Left lung (tissue), 10 donors: ENCODE data around the gene STAMBPL1. TPM values are rescaled to one million over a fixed set of nuclear protein-coding genes. Genes with fewer than 3 reads are reported as not detected.

Source experiments
- ATAC-seq: fragments of 200-7000 bp; cut with Tn5 transposase; one replicate; pipeline ENCODE4 v1.9.1; 2020; ENCODE audit warnings: moderate library complexity
- DNase-seq, 4 donors: peaks; one replicate each; pipeline ENCODE4 v3.0.0-alpha.2; 2013 to 2020
- H3K27ac ChIP-seq, 2 donors: fragments of 200-600 bp; sonication (generic) in 1 of 2; one replicate each; pipeline versions ENCODE4 v1.5.0 to v1.8.0; 2020 to 2021
- H3K27me3 ChIP-seq, 2 donors: fragments of 200-600 bp; sonication (generic) in 1 of 2; one replicate each; pipeline versions ENCODE4 v1.5.0 to v1.8.0; 2020 to 2021
- H3K36me3 ChIP-seq, 2 donors: fragments of 200-600 bp; sonication (generic) in 1 of 2; one replicate each; pipeline versions ENCODE4 v1.5.0 to v1.8.0; 2020 to 2021
- H3K4me1 ChIP-seq, 2 donors: fragments of 200-600 bp; one replicate each; pipeline ENCODE4 v1.8.0; 2021
- H3K4me3 ChIP-seq, 2 donors: fragments of 200-600 bp; sonication (generic) in 1 of 2; one replicate each; pipeline versions ENCODE4 v1.5.0 to v1.8.0; 2020 to 2021; ENCODE audit warnings: mild to moderate bottlenecking in 1 of 2
- H3K9me3 ChIP-seq, 2 donors: fragments of 200-600 bp; sonication (generic) in 1 of 2; one replicate each; pipeline versions ENCODE4 v1.5.0 to v1.8.0; 2020 to 2021
- CTCF ChIP-seq, 2 donors: fragments of 200-600 bp; sonication (generic) in 1 of 2; IDR thresholded peaks; one replicate each; pipeline versions ENCODE4 v1.5.0 to v1.8.0; 2021; ENCODE audit warnings: antibody characterized with exemption in 2 of 2
- intact Hi-C, 2 donors: fragments of 100-400 bp; cut with DNase I; formaldehyde crosslinking; loops; one replicate each; pipeline versions ENCODE4 v1.11.2 to v1.14.2; 2022
- polyA plus RNA-seq, 6 donors: library from polyadenylated mRNA; unstranded; fragments of 120-200 nt; gene quantifications; one replicate each; pipeline ENCODE4 v1.2.1, GENCODE V29; 2013; ENCODE audit not compliant: insufficient read length in 6 of 6
- total RNA-seq, 2 donors: library from RNA; stranded (reverse); fragmentation: NEBNext Ultra II Directional; extraction: Animal tissue kit (Norgen Biotek cat#: 25700); gene quantifications; one replicate each; pipeline ENCODE4 v1.2.1, GENCODE V29; 2021
- donor health status: DM: no; HTN: yes; CAD: no.
- donor health status: DM: no; HTN: no; CAD: no.

STAMBPL1 gene
- total and polyA plus RNA-seq, 8 donors: 7.5 to 13.4 (median 11.4) TPM

GRCh38 chr10:88936656-88937055 is 56.6 kb downstream of the STAMBPL1 start:
- no peak for TF ChIP-seq CTCF (IDR thresholded peaks at IDR 0.05)
- intact Hi-C loops: loop anchor here in 1 of 2 donors (5.0 kb wide), 2 partner anchors 51 to 281 kb away; no protein-coding TSS in a partner anchor
- H3K27me3 ChIP-seq: no peaks in the 10 kb centered on the region
- DNase-seq: no peak
- H3K9me3 ChIP-seq: no peaks in the 10 kb centered on the region
- H3K4me1 ChIP-seq: peaks cover 0 to 20% of the 10 kb centered on the region in 2 donors
- no peak for ATAC-seq
- no peak overlapping the region for H3K4me3 ChIP-seq
- H3K27ac ChIP-seq: no peak overlapping the region
- H3K36me3 ChIP-seq: peaks cover 0 to 9% of the 10 kb centered on the region in 2 donors

GRCh38 chr10:88938039-88938438 is 58.0 kb downstream of the STAMBPL1 start:
- no peak for DNase-seq
- peaks cover 0 to 12% of the 10 kb centered on the region in 2 donors for H3K4me1 ChIP-seq
- no peaks in the 10 kb centered on the region for H3K27me3 ChIP-seq
- no peaks in the 10 kb centered on the region for H3K9me3 ChIP-seq
- intact Hi-C loops: loop anchor here in 1 of 2 donors (5.0 kb wide), 2 partner anchors 49 to 279 kb away; no protein-coding TSS in a partner anchor
- H3K4me3 ChIP-seq: no peak overlapping the region
- no peak overlapping the region for H3K27ac ChIP-seq
- peaks cover 0 to 9% of the 10 kb centered on the region in 2 donors for H3K36me3 ChIP-seq
- TF ChIP-seq CTCF (IDR thresholded peaks at IDR 0.05): no peak
- ATAC-seq: no peak

GRCh38 chr10:88938938-88939337 is 58.9 kb downstream of the STAMBPL1 start:
- ATAC-seq (no peak), DNase-seq (no peak)
- no peaks in the 10 kb centered on the region for H3K27me3 ChIP-seq
- H3K27ac ChIP-seq: no peak overlapping the region
- H3K4me1 ChIP-seq: peaks cover 0 to 12% of the 10 kb centered on the region in 2 donors
- no peaks in the 10 kb centered on the region for H3K9me3 ChIP-seq
- peaks cover 0 to 9% of the 10 kb centered on the region in 2 donors for H3K36me3 ChIP-seq
- H3K4me3 ChIP-seq: no peak overlapping the region
- no peak for TF ChIP-seq CTCF (IDR thresholded peaks at IDR 0.05)
- intact Hi-C loops: loop anchor here in 1 of 2 donors (5.0 kb wide), 2 partner anchors 48 to 278 kb away; no protein-coding TSS in a partner anchor

- DNase-seq: no peak
- intact Hi-C loops: no loop called here
- TF ChIP-seq CTCF (IDR thresholded peaks at IDR 0.05): no peak
- H3K27me3 ChIP-seq: no peaks in the 10 kb centered on the region
- no peak overlapping the region for H3K27ac ChIP-seq
- ATAC-seq: no peak
- no peak overlapping the region for H3K4me3 ChIP-seq
- peaks cover 0 to 9% of the 10 kb centered on the region in 2 donors for H3K36me3 ChIP-seq
- no peaks in the 10 kb centered on the region for H3K4me1 ChIP-seq
- H3K9me3 ChIP-seq: no peaks in the 10 kb centered on the region
Measured at GRCh38 chr10:88941026-88941425, 61.0 kb downstream of the STAMBPL1 start.

GRCh38 chr10:88943778-88944177 is 63.7 kb downstream of the STAMBPL1 start:
- TF ChIP-seq CTCF (IDR thresholded peaks at IDR 0.05): no peak
- H3K36me3 ChIP-seq: peaks cover 0 to 4% of the 10 kb centered on the region in 2 donors
- DNase-seq (no peak), ATAC-seq (no peak)
- no peak overlapping the region for H3K27ac ChIP-seq
- H3K27me3 ChIP-seq: no peaks in the 10 kb centered on the region
- H3K4me3 ChIP-seq: no peak overlapping the region
- intact Hi-C loops: no loop called here
- no peaks in the 10 kb centered on the region for H3K4me1 ChIP-seq
- no peaks in the 10 kb centered on the region for H3K9me3 ChIP-seq
